ENCODE measurements around the gene DSTN. TPM values are rescaled to one million over a fixed set of nuclear protein-coding genes. Genes with fewer than 3 reads are reported as not detected.

The DSTN gene
- total RNA-seq, 1 experiment from 2014 or later = 98.4 TPM

DNA sequence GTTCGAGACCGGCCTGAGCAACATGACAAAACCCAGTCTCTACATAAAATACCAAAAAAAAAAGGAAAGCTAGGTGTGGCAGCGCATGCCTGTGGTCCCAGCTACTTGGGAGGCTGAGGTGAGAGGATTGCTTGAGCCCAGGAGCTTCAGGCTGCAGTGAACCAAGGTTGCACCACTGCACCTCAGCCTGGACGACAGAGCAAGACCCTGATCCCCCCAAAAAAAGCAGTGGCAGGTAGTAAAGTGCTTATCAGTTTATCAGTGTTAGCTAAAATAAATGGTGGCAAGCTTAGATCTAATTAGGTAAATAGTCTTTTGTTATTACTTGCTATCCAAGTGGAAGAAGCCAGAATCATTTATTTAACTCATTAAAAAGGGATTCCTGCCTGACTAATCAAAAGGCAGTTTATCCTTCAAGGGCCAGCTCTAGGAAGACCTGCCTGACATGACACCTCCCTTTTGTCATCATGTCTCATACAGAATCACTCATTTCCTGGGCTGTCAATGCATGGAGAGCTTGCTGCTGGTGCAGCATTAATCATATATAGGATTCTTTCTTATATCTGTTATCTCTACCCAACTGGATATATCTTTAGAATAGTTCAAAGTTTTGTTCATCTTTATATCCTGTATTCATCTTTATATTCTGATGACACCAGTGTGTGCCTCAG, 9.6 kb downstream of the DSTN start:
- no peak for DNase-seq (ENCODE audit: low spot score)

DNA sequence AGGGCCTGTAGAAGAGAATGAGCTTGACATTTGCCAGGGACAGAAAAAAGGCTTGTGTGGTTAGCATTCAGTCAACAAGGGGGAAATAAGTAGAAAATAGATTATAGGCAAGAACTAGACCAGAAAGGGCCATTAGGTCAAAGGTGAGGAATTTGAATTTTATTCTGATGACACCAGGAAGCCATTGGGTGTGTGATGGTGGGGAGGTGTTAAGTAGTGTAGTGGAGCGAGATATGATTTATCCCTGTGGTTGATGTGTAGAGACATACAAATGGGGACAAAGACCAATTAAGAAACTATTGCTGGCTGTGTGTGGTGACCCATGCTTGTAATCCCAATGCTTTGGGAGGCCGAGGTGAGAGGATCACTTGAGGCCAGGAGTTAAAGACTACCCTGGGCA, 11.0 kb downstream of the DSTN start:
- DNase-seq (ENCODE audit: low spot score) = no peak

DNA sequence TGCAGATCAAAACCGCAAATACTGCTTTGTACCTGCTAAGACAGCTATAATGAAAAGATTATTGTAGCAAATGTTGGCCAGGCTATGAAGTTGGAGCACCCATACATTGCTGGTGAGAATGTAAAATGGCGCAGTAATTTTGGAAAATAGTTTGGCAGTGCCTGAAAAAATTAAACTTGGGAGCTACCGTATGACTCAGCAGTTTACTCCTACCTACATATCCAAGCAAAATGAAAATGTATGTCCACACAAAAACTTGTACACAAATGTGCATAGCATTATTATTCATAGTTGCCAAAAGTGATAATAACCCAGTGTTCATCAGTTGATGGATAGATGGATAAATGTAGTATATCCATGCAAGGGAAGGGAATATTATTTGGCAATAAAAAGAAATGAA, 13.3 kb downstream of the DSTN start:
- no peak for DNase-seq (ENCODE audit: low spot score)

DNA sequence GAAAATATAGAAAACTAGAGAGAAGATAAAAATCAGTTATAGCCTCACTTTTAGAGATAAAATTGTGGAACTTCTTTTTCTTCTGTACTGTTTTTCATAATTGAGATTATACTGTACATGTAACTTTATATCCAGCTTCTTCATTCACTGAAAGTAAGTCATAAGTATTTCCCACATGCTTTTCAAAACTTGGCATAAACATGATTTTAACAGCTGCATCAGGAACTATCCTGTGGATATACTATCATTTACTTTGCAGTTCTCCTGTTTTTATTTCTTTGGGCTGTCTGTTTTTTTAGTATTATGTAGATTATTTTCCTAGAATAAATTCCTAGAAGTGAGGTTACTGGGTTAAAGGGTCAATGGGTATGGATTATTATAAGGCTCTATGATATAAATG, 14.8 kb downstream of the DSTN start:
- DNase-seq (ENCODE audit: low spot score) = no peak

DNA sequence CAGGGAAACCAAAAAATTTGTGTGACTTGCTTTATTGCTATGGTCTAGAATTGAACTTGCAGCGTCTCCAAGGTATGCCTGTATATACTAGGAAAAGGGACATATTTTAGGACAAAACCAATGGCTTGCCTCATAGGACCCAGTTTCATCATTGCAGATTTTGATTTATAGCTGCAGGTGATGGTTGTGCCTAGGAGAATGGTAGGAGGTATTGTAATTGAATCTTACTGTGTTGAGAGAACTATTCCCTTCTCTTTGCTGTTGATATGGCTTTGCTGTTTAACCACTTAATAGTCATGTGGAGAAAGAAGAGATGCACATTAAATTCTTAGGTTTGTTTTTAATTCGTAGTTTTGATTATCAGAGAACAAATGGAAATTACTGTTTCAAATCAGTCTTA, 16.4 kb downstream of the DSTN start:
- DNase-seq (ENCODE audit: low spot score) = no peak

DNA sequence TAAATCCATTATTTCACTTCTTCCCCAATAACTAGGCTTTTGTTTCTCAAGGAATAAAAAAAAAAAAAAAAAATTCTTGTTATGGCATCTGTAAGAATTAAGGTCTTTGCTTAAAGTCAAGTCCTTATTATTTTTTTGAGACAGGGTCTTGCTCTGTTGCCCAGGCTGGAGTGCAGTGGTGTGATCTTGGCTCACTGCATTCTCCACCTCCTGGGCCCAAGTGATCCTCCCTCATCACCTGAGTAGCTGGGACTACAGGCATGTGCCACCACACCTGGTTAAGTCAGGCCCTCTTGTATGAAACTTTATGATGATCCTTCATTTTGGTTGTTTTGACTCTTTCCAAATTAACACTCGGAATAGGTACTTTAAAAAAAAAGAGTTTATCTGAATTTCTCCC, 17.3 kb downstream of the DSTN start:
- DNase-seq (ENCODE audit: low spot score) = no peak

DNA sequence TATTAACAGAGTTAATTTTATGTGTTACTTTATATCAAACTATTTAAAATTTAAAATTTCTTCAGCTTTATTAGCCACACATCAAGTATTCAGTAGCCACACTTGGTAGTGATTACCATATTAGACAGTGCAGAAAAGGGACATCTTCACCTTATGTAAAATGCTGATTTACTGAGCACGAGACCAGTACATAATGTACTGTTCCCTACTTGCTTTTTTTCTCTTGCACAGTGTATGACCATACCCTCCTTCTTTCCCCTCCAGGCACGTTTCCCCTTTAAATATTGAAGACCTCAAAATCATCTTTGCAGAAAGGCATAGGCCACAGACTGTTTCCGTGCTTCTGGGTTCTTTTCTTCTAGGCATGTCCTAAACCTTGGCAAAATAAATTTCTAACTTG, 17.9 kb downstream of the DSTN start:
- no peak for DNase-seq (ENCODE audit: low spot score)

DNA sequence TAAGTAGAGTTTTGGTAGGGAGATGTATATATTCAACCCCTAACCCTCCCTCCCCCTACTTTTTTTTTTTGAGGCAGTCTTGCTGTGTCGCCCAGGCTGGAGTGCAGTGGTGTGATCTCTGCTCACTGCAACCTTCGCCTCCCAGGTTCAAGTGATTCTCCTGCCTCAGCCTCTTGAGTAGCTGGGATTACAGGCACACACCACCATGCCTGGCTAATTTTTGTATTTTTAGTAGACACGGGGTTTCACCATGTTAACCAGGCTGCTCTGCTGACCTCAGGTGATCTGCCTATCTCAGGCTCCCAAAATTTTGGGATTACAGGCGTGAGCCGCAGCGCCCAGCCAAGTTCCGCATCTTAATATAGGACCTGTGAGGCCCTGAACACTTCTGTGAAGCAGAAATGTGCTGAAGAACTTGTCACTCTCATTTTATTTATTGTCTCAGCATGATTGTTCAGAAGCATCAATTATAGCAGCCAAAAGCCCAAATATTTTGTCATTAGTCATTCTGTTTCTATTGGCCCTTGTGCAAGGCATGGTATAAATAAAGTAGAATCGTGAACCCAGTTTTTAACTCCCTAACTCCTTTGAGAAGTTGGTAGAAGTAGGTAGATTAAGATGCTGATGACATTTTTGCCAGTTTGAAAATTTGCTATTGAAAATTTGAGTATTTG, 19.4 kb downstream of the DSTN start:
- no peak for DNase-seq (ENCODE audit: low spot score)

DNA sequence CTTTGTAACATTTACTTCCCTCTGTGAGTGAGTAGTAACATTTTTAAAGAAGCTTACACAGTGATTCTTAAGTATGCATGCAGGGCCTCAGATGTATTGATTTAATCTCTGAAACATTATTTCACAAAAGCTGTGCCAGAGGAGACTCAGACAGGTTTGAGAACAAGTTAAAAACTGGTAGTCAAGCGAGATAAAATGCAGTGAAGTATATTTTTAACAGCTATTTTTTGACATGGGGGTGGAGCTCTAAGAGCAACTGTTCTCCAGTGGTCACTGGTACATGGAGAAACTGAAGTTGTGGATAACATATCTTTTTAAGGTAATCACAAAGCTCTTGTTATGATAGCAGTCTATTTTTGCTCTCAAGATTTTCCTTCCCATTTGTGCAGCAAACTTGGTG, 20.4 kb downstream of the DSTN start:
- DNase-seq (ENCODE audit: low spot score) = no peak

DNA sequence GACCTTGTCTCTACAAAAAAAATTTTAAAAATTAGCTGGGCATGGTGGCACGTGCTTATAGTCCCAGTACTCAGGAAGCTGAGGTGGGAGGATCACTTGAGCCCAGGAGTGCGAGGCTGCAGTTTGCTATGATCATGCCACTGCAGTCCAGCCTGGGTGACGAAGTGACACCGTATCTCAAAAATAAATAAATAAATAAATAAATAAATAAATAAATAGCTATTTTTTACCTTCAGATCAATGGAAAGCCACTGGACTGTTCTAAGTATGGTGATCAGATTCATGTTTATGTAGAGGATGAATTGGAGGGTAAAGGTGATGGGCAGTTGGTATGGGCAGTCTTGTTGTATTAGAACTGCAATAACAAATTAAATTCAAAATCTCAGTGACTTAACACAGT, 24.0 kb downstream of the DSTN start:
- DNase-seq (ENCODE audit: low spot score) = no peak

DNA sequence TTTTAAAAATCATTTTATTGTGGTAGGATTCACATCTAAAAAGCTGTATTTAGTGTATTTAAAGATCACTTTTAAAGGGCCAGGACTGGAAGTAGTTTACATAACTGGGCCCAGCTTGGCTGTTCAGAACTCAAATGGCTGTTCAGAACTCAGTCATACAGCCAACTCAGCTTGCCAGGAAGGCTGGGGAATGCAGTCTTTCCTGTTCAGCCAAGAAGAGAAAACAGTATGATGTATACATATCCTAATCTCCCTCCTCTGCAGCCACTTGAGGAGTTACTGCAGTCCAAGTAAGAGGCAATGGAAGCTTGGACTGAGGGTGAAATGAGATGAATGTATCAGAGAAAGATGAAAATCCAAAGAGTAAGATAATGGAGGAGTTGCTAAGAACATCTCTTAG, 24.6 kb downstream of the DSTN start:
- peak; percentile 75 for DNase-seq (ENCODE audit: low spot score)

DNA sequence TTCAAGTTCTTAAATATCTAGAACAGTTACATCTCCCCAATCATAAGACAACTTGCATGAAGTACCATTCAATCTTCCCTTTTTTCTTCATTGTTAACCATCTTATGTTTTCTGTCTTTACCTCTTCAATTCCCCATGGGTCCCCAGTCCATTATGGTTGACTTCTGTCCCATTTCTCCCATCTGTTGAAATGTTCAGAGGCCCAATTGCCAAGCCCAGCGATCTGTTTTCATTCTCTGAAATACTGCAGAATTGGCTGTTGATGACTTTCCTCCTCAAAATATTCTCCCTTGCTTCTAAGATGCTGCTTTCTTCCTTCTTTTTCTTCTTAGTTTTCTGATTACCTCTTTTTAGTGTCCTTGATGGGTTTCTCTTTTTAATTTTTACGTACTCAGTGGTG, 26.0 kb downstream of the DSTN start:
- no peak for DNase-seq (ENCODE audit: low spot score)

DNA sequence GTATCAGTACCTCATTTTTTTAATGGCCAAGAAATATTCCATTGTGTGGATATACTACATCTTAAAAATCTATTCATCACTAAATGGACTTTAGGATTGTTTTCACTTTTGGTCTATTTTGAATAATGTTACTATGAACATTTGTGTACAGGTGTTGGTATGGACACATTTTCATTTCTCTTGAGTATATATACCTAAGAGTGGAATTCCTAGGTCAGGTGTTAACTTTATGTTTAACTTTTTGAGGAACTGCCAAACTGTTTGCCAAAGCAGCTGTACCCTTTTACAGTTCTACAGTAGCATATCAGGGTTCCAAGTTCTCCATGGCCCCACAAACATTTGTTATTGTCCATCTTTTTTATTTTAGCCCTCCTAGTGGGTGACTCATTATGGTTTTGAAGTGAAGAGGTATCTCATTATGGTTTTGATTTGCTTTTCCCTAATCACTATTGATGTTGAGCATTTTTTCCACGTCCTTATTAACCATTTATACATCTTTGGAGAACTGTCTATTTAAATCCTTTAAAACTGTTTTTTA, 28.2 kb downstream of the DSTN start:
- DNase-seq (ENCODE audit: low spot score) = no peak

DNA sequence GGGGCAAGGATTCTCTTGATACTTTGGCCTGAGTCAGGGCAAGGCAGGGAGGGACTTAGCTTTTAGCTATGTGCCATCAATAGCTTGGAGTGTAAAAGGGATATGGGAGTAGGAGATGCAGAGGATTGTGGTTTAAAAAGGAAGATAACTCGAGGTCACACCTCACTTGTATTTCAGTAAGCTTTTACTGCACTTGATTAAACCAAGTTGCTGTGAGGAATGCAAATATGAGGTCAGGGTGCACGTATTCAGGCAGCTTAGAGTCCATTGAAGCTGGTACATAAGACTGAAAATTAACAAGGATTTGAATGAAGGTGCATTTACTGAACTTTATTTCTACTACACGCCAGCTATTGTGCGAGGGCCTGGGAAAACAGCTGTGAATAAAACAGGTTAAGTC, 32.1 kb downstream of the DSTN start:
- no peak for DNase-seq (ENCODE audit: low spot score)

DNA sequence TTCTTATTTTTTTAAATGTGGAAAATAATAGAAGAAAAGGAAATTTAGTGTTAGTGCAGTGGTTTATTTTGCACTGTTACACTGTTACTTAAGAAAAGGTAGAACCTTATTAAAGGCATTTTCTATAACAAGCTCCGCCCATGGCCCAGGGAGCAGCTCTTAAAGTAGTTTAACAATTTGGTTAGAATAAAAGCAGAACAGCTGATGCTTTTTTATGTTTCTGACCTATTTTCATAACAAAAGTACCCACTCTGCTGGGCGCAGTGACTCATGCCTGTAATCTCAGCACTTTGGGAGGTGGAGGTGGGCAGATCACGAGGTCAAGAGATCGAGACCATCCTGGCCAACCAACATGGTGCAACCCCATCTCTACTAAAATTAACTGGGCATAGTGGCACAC, 32.6 kb downstream of the DSTN start:
- no peak for DNase-seq (ENCODE audit: low spot score)

DNA sequence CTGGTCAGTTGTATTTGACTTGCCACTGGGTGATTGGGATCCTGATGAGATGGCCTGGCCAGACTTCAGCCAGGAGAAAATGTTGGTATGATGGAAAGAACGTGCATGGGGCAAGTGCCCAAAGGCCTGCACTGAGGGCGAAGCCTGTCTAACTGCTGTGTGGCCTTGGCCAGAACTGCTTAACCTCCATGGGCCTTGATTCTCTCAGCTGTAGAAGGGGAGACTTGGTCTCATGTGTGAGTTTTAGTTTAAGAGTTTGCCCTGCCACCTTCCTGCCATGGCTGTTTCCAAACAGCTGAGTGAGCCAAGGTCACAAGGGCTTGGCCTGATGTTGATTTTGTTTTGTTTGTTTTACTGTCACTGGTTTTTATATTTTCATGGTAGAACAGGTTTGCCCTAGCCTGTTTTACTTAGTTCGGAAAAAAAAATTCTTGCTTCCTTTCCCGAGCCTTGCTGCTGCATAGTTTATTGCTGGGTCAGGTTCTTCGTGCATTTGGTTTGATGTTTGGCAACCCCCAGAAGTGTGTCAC, 35.3 kb downstream of the DSTN start:
- no peak for DNase-seq (ENCODE audit: low spot score)

DNA sequence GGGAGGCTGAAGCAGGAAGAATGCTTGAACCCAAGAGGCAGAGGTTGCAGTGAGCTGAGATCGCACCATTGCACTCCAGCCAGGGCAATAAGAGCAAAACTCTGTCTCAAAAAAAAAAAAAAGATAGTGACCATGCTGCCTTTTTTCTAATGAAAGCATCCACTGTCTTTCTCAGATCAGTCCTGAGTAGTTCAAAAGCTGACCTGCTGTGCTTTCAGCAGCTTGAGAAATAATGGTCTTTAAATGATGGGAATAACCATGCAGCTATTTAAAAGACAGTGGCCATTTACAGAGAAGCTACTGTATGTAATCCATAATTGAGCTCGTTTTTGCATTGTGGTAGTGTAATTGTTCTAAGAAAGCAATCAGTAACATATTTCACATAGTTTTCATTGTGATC, 36.1 kb downstream of the DSTN start:
- DNase-seq (ENCODE audit: low spot score) = no peak

DNA sequence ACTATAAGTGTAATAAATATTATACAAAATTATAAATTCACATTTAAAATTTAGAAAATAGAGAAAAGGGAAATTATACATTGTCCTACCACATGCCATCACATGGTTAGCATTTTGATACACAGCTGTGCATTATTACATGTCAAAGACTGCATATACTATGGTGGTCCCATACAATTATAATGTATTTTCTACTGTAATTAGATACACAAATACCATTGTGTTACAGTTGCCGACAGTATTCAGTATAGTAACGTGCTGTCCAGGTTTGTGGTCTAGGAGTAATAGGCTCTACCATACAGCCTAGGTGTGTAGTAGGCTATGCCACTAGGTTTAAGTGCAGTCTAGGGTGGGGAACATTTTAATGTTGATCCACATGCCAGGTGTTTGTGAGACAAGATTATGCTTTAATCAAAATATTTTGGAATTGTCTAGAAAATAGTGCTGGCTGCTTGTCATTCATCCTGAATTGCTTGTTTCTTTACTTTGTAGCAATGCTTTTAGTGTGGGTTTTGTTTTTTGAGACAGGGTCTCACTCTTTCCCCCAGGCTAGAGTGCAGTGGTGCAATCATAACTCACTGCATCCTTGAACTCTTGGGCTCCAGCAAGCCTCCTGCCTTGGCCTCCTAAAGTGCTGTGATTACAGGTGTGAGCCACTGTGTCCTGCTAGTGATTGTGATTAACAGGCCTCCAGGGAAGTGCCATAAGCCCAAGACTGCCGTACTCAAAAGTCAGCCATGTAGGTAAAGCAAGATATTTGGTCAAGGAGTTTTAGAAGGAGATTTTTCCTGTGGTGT, 39.0 kb downstream of the DSTN start:
- no peak for DNase-seq (ENCODE audit: low spot score)

DNA sequence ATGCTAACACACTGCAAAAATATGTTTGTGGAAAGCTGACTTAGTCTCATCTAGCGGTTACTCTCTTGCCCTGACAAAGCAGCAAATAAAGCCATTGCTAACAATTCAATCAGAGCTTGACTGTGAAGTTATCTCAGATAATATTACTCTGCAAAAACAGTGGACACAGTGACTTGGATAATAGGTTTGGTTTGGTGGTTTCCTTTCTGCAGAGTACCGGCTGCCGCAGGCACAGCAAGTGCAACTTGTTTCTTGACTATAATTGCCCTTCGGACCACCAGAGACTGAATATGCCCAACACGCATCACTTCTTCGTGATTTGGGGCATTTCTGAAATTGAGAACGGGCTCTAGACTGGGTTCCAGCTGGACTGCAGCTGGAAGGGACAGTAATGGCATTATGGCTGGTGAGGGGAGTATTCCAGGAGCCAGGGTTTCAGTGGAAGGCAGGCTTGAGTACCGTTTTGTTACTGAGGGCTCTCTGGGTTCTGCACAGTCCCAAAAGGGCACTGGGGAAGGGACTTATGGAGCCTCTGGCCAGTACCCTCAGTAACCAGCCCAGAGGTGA, 40.0 kb downstream of the DSTN start:
- no peak for DNase-seq (ENCODE audit: low spot score)

DNA sequence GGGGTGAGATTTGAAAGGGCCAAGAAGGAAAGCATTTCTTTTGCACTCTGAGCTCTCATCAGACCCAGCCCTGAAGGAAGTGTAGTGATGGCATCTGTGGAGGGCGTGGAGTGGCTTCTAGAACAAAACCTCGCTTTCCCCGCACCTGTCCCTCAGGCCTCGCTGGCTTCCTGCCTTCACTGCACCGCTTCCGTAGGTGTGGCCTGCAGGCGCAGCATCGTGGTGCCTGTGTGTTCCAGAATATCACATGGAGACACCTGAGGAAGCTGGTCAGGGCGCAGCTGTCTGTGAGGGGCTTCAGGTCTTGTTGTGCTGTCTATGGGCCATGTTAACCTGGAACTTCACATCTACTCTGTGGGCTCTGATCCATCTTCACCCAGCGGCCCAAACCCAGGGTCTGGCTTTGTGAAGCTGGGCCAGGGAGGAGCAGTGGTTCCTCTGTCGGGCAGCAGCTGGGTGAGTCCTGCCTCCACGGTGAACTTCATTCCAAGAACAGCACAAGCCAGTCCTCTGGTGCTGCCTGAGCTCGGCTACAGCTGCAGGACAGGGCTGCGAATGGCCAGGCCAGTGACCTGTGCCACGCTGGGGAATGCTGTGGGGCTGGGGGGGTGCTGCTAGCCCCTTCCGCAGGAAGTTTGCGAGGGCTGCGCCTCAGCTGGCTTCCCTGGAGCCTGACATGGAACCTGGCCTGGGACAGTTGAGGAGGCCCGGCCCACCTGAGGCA, 40.9 kb downstream of the DSTN start:
- no peak for DNase-seq (ENCODE audit: low spot score)

DNA sequence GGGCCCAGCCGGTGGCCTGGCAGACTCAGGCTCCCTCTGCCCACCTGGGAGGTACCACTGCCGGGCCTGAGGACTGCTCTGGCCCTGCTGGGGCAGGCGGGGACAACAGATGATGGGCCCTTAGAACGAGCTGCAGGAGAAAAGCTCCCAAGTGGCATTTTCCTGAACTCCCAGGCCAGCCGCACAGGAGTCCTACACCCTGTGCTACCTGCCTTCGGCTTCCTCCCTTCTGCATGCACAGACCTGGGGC, 41.3 kb downstream of the DSTN start:
- no peak for DNase-seq (ENCODE audit: low spot score)
